ENCODE measurements around the gene ATP6V0C. TPM values are rescaled to one million over a fixed set of nuclear protein-coding genes. Genes with fewer than 3 reads are reported as not detected.

ATP6V0C gene
- total and polyA plus RNA-seq, 4 donors = 39.0 to 410 (median 250) TPM

DNA sequence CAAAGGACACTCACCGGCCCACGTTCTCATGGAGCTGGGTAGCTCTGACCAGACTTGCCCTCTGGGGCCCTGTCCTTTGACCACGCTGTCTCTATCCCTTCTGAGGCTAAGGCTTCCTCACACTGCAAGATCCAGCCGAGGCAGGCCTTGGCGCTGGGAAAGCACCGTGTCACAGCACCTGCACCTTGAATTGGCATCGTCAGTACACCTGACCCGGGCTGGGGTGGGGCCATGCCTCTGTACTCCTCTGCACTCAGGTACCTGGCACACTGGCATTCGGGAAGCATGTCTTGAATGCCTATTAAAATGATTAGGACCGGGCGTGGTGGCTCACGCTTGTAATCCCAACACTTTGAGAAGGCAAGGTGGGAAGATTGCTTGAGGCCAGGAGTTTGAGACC is 32.8 kb upstream of the ATP6V0C start:
- DNase-seq = no peak

GRCh38 chr16:2481676-2482075 is 32.1 kb upstream of the ATP6V0C start:
- whole genome bisulfite sequencing, 2 donors = 83 to 91% methylated on average over 7 of the region's 7 CpGs
- TF ChIP-seq, protein P1, sequence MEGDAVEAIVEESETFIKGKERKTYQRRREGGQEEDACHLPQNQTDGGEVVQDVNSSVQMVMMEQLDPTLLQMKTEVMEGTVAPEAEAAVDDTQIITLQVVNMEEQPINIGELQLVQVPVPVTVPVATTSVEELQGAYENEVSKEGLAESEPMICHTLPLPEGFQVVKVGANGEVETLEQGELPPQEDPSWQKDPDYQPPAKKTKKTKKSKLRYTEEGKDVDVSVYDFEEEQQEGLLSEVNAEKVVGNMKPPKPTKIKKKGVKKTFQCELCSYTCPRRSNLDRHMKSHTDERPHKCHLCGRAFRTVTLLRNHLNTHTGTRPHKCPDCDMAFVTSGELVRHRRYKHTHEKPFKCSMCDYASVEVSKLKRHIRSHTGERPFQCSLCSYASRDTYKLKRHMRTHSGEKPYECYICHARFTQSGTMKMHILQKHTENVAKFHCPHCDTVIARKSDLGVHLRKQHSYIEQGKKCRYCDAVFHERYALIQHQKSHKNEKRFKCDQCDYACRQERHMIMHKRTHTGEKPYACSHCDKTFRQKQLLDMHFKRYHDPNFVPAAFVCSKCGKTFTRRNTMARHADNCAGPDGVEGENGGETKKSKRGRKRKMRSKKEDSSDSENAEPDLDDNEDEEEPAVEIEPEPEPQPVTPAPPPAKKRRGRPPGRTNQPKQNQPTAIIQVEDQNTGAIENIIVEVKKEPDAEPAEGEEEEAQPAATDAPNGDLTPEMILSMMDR (IDR thresholded peaks at IDR 0.05; ENCODE audit: control extremely low read depth, extremely low read depth) = no peak
- Histone ChIP-seq H3K36me3 (ENCODE audit: control insufficient read depth in 4 of 4, insufficient read depth in 4 of 4, low read length in 4 of 4) (no peaks in the 10 kb centered on the region), H3K4me3 (no peak overlapping the region), H3K9ac (ENCODE audit: insufficient read depth in 1 of 2, low read length in 2 of 2) (no peak overlapping the region), H3K27ac (ENCODE audit: low read depth in 1 of 2, low read length in 1 of 2) (peak overlapping the region in 1 of 2 donors; percentile 66), H3K9me3 (ENCODE audit: control insufficient read depth in 4 of 4, insufficient read depth in 3 of 4, low read length in 3 of 4) (no peaks in the 10 kb centered on the region), H3K27me3 (ENCODE audit: control insufficient read depth in 3 of 3, insufficient read depth in 3 of 3, low read length in 2 of 3) (no peaks in the 10 kb centered on the region), H3K4me1 (ENCODE audit: control insufficient read depth in 5 of 5, insufficient read depth in 5 of 5, low read length in 5 of 5) (peaks cover 0 to 51% (median 9%) of the 10 kb centered on the region in 5 donors)
- DNase-seq (no peak), ATAC-seq (ENCODE audit: insufficient read depth, low FRiP score) (no peak)

More for the DNA sequence above, 32.8 kb upstream of the ATP6V0C start:
- H3K27ac ChIP-seq (ENCODE audit: low read depth in 1 of 2, low read length in 1 of 2) = peak overlapping the region in 1 of 2 donors; percentile 73
- ATAC-seq (ENCODE audit: insufficient read depth, low FRiP score) = peak; percentile 60
- 73 to 86% methylated on average over 12 of the region's 12 CpGs for WGBS, 2 donors
- H3K36me3 ChIP-seq (ENCODE audit: control insufficient read depth in 4 of 4, insufficient read depth in 4 of 4, low read length in 4 of 4) = no peaks in the 10 kb centered on the region
- TF ChIP-seq, protein P1 (IDR thresholded peaks at IDR 0.05; ENCODE audit: control extremely low read depth, extremely low read depth) = no peak
- peaks cover 0 to 55% (median 11%) of the 10 kb centered on the region in 5 donors for H3K4me1 ChIP-seq (ENCODE audit: control insufficient read depth in 5 of 5, insufficient read depth in 5 of 5, low read length in 5 of 5)
- H3K9me3 ChIP-seq (ENCODE audit: control insufficient read depth in 4 of 4, insufficient read depth in 3 of 4, low read length in 3 of 4) = no peaks in the 10 kb centered on the region
- no peaks in the 10 kb centered on the region for H3K27me3 ChIP-seq (ENCODE audit: control insufficient read depth in 3 of 3, insufficient read depth in 3 of 3, low read length in 2 of 3)
- no peak overlapping the region for H3K9ac ChIP-seq (ENCODE audit: insufficient read depth in 1 of 2, low read length in 2 of 2)
- H3K4me3 ChIP-seq = no peak overlapping the region

DNA sequence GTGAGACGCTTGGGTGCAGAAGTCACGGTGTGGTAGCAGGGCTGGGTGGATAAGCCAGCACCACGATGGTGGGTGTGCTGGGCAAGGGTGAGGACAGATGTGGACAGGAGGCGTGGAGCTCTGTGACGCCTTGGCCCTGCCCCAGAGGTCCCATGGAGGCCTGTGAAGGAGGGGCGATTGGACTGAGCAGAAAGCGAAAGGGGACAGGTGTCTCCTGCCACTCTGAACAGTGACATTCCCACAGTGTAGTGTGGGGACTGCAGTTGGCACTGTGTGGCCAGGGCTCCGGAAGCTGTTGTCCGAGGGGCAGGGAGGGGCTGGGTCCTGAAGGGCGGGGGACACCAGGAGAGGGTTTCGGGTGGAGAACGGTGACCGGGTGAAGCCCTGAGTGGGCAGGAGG is 31.5 kb upstream of the ATP6V0C start:
- no peak overlapping the region for H3K9ac ChIP-seq (ENCODE audit: insufficient read depth in 1 of 2, low read length in 2 of 2)
- DNase-seq = no peak
- peak overlapping the region in 1 of 2 donors; percentile 28 for H3K27ac ChIP-seq (ENCODE audit: low read depth in 1 of 2, low read length in 1 of 2)
- no peak overlapping the region for H3K4me3 ChIP-seq
- 84% methylated on average over 13 of the region's 13 CpGs for WGBS, 2 donors
- TF ChIP-seq, protein P1 (IDR thresholded peaks at IDR 0.05; ENCODE audit: control extremely low read depth, extremely low read depth) = no peak
- H3K36me3 ChIP-seq (ENCODE audit: control insufficient read depth in 4 of 4, insufficient read depth in 4 of 4, low read length in 4 of 4) = no peaks in the 10 kb centered on the region
- H3K4me1 ChIP-seq (ENCODE audit: control insufficient read depth in 5 of 5, insufficient read depth in 5 of 5, low read length in 5 of 5) = peaks cover 0 to 55% (median 9%) of the 10 kb centered on the region in 5 donors
- H3K9me3 ChIP-seq (ENCODE audit: control insufficient read depth in 4 of 4, insufficient read depth in 3 of 4, low read length in 3 of 4) = no peaks in the 10 kb centered on the region
- no peak for ATAC-seq (ENCODE audit: insufficient read depth, low FRiP score)
- H3K27me3 ChIP-seq (ENCODE audit: control insufficient read depth in 3 of 3, insufficient read depth in 3 of 3, low read length in 2 of 3) = no peaks in the 10 kb centered on the region
